ENCODE data around the gene XPNPEP1.

DNA sequence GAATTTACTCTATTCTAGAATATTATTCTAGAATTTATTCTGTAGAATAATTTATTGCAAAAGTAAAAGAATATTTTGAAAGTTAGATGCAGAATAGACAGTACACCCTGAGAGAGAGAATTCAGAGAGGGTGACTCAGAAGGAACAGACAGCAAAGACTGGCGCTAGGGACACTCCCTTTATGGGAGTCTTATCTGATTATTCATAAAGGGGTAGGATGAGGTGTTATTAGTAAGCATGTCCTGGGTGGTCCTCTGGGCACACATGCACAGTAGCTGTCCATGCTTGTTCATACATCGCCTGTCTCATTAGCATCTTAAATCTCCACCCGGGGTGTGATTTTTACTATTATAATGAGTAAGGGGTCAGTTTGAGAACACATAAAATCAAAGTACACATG, 100.1 kb downstream of the XPNPEP1 start:
- TF ChIP-seq CTCF (IDR thresholded peaks at IDR 0.05; ENCODE audit: low read depth, low read length): no peak
- no peak for TF ChIP-seq EZH2phosphoT487 (IDR thresholded peaks at IDR 0.05; ENCODE audit: low read depth)
